Neural cell (in vitro differentiated cells): ENCODE measurements around the gene GBE1.

Experiments used
- CTCF ChIP-seq: fragments of 450-650 bp; IDR thresholded peaks from 2 replicates; pipeline ENCODE4 v1.5.1; 2014; ENCODE audit warnings: antibody characterized with exemption, mild to moderate bottlenecking, moderate library complexity; ENCODE audit not compliant: poor library complexity, severe bottlenecking
- EZH2 ChIP-seq: fragments of 200-600, 300-800 bp; shearing (Covaris generic), sonication (generic); IDR thresholded peaks from 2 replicates; pipeline ENCODE4 v1.6.1; 2014; ENCODE audit warnings: antibody characterized with exemption, low read length, borderline replicate concordance, mild to moderate bottlenecking; ENCODE audit not compliant: insufficient read depth, poor library complexity, severe bottlenecking
- MXI1 ChIP-seq: fragments of 450-650 bp; conservative IDR thresholded peaks from 2 replicates; pipeline ENCODE4 v1.6.1; 2014; ENCODE audit warnings: antibody characterized with exemption, mild to moderate bottlenecking; ENCODE audit not compliant: poor library complexity, severe bottlenecking
- POLR2AphosphoS5 ChIP-seq: IDR thresholded peaks from 2 replicates; pipeline ENCODE4 v1.6.1; 2012
- RAD21 ChIP-seq: fragments of 450-650 bp; conservative IDR thresholded peaks from 2 replicates; pipeline ENCODE4 v1.6.1; 2014; ENCODE audit warnings: antibody characterized with exemption, mild to moderate bottlenecking, moderate library complexity
- REST ChIP-seq: IDR thresholded peaks from 2 replicates; pipeline ENCODE4 v1.6.1; 2012; ENCODE audit warnings: borderline replicate concordance
- TAF1 ChIP-seq: IDR thresholded peaks from 2 replicates; pipeline ENCODE4 v1.6.1; 2012; ENCODE audit warnings: low read depth

GRCh38 chr3:81500039-81500438, 261.4 kb downstream of the GBE1 start:
- no peak for TF ChIP-seq CTCF
- no peak for TF ChIP-seq POLR2AphosphoS5
- no peak for TF ChIP-seq EZH2
- no peak for TF ChIP-seq RAD21
- TF ChIP-seq MXI1, result no peak
- no peak for TF ChIP-seq TAF1
- TF ChIP-seq REST, result no peak
